Fibroblast of skin of left biceps (primary cell): ENCODE data around the gene RNF32.

ENCODE experiments used
- DNase-seq, 2 experiments: peaks; one replicate each; pipeline ENCODE4 v3.0.0-alpha.2; 2013; ENCODE audit warnings: low read depth in 2 of 2

Gene RNF32

DNA sequence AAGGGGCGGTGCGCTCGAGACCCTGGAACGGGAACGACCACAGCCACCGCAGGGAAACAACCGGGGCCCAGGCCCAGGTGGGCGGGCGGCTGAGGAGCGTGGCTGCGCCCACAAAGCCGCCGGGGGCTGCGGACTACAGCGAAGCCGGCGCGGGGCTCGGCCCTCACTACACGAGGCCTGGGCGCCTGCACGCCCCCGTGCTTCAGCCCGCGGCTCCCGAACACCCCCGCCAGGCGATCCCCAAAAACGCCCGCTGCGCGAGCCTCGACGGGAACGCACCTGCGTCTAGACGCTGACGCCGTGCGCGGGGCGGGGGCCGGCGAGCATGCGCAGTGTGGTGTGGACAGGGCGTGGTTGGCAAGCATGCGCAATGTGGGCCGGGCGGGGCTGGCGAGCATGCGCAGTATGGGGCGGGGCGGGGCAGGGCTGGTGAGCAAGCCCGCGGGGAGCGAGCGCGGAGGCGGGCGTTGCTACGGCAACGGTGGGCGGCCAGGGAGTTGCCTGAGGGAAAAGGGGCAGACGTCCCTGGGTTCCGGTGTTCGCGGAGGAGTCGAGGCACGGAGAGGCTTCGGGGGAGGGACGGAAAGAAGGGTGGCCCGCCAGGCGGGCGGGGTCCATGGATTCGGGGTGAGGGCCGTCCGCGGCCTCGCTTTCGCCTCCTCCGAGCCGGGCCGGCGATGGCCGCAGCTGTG, at the start of gene RNF32:
RNF32 (plus strand) TSS at position 518 of the 692 bp plus-strand sequence. CDS start 3,104 bp downstream, outside the sequence.
- peak; percentile 78 to 81 for DNase-seq

DNA sequence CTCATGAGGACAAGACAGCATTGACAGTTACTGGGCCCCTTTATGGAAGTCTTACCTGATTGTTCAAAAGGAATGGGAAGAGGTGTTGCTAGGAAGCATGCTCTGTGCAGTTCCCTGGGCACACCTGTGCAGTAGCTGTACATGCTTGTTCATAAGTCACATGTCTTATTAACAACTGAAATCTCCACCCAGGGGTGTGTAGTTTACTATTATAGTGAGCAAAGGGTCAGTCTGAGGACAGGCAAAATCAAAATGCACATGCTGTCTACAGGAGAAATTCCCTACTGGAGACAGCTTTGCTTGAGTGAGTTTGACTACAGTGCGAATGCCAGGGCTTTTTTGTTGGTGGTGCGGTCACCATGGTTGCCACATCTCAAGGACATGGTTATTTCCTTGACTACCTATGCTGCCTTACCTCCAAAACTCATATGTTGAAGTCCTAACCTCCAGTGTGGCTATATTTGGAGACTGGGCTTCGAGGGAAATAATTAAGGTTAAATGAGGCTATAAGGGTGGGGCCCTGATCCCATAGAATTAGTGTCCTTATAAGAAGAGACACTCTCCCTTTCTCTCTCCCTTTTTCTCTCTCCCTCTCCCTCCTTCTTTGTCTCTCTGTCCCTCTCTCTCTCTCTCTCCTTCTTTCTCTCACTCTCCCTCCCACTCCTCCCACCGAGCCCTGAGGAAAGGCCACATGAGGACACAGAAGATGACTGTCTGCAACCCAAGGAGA, 48.3 kb upstream of the RNF32 start:
- DNase-seq = no peak

DNA sequence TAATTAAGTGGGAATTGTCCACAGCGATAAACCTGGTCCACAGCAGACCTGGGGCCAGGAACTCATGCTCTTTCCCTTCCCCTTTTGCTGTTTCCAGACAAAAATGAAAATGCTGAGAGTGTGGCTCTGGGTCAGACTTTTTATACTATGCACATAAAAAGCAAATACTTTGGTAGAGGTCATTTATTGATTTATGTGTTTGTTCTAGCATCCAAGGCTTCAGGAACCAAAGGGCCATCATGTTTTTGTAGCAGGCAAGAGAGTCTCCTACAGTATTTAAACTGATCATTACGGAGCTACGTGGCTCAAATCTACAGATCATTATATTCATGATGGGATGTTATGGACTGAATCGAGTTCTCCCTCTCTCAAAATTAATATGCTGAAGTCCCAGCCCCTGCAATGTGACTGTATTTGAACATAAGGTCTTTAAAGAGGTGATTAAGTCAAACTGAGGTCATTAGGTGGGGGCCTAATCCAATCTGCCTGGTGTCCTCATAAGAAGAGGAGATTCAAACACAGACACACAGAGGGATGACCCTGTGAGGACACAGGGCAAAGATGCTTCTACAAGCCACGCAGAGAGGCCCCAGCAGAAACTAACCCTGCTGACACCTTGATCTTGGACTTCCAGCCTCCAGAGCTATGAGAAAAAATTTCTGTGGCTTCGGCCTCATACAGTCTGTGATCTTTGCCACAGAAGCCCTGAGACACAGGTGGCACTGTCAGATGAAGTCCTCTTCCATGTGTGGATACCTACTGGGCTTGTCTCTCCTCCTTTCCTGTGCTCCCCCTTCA, 46.1 kb upstream of the RNF32 start:
- no peak for DNase-seq

DNA sequence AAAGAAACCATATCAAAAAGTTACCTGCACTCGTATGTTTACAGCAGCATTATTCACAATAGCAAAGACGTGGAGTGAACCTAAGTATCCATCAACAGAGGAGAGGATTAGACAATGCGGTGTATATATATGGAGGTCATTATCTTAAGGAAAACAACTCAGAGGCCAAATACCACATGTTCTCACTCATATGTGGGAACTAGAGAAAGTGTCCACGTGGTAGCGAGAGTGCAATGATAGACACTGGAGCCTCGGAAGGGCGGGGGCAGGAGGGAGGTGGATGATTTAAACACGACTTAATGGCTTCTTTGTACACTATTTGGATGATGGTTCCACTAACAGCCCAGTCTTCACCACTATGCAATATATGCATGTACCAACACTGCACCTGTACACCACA, 40.1 kb upstream of the RNF32 start:
- DNase-seq = no peak

DNA sequence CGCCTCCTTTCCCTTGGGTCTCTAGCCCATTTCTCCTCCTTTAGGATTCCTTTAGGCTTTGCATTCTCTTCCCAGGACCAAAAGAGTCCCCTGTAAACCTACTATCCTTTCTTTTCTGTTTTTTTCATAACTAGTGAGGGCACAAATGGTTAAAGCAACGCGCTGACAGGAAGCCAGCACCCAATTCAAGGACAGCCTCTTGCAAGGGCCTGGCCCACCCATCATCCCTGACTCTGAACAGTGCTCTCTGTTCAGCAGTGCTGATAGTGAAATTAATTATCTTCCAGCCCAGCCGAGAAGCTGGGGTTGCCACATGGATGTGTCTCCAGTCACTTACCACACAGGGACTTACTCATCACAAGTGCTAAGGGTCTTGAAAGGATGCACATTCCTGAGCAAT, 38.3 kb upstream of the RNF32 start:
- DNase-seq = no peak

DNA sequence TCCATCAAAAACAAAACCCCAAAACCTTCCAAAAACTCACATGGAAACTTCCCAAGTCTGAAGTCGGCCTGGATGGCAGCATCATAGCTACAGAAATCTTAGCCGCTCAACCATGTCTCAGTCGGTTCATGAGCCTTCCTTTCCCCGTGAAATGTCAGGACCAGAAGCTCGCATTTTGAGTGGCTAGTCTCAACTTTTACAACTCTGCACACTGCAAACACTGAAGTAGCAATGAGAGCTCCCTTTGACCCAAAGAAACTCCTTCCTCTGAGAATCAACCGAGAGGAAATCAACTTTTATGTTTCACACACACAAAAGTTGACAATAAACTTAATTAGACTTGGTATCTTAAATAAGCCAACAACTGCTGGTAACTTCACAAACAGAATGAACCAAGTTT, 37.6 kb upstream of the RNF32 start:
- DNase-seq = no peak

DNA sequence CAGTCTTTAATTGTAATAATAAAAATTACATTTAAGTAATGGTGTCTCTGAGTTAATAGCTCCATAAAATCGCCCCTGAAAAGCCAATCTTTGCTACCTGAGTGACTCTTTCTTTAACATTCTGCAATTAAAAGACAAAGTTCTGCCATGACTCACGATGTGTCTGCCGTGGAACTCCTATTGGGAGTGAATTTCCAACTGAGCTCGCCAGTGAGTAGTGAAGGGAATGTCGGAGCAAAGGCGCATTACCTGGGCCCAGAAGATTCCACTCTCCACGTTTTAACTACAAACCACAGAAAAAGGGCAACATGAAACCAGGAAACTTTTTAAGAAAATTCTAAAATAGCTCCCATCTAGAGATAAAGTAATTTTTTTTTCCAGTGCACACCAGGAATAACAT, 36.9 kb upstream of the RNF32 start:
- no peak for DNase-seq

DNA sequence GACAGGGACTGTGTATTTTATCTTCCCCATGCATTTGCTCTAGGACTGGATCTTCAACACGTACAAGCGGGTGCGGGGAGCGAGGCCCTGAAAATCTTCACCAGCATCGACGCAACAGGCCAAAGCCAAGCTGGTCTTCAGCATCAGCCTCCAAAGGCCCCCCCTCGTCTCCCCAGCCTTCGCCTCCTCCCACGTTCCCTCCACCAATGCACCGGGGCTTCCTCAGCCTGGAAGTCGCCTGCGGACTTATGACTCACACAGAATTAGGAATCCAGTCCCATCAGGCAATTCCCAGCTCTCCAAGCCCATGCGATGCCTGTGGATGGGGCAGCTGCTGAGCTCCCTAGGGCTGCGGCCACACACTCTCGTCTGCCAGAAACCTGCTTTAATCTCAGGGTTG, 36.3 kb upstream of the RNF32 start:
- no peak for DNase-seq

DNA sequence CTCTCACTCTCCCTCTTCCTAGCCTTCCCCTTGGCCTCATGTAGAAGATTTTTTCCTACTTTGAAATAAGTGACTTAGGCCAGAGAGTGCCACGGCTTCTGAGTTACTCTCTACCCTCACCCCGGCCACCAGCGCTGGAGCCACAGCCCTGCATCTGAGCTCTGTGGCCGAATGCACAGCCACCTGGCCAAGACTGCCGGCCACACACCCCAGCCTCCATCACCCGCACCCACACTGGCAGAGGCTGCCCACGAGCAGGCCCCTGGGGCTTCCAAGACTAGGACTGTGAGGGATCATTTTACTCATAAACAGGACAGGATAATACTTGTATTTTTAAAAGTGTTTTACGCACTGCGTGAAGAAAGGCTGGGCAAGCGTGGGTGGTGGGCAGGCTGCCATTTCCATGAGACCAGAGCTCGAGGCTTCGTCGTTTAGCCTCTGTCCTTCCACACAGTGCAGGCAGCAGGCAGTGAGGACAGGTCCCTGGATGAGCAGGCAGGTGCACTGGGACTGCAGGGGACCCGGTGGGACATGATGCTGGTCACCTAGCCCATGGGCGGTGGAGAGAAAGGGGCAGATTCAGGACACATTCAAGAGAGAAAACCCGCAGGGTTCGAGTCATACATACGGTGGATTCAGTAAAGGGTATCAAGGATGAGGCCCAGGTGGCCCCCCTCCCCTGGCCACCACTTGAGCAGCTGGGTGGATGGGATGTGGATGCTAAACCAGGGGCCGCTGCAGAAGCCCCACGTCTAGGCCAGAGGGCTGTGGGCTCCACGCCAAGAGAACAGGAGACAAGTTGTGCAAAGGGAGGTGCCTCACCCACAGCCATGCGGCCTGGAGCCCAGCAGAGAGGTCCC, 35.5 kb upstream of the RNF32 start:
- no peak for DNase-seq

DNA sequence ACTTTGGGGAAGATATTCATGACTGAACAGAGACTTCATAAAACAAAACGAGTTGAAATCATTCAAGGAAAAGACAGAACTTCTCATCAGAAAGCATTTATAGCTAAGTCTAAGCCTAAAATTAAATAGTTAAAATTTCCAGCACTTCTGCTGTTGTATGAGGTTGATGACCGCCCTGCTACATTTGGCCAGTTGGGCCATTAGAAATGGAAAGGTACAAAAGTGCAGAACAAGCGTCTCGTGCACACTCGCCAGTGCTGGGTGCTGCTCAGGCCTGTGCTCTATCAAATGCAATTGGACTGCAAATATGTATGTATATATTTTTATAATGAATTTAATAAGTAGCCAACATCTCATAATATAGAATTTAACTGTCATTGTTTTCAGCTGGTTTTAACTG, 34.4 kb upstream of the RNF32 start:
- no peak for DNase-seq

DNA sequence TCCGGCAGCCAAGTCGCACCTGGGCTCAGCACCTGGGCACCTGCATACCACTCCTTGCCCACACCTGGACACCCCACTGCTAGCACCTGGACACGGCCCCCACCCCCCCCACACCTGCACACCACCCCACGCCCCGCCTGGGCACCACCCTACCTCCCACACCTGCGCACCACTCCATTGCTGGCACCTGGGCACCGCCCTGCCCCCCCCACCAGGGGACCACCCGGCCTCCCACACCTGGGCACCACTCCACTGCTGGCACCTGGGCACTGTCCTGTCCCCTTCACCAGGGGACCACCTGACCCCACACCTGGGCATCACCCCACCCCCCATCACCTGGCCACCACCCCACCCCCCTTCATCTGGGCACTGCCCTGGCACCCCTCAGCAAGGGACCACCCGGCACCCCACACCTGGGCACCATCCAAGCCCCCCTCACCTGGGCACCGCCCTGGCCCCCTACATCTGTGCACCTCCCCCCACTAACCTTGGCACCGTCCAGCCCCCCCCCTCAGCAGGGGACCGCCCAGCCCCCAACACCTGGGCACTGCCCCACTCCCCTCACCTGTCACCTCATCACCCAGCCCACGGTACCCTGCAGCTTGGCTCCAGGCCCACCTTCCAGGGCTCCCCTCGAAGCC, 33.8 kb upstream of the RNF32 start:
- DNase-seq = no peak

DNA sequence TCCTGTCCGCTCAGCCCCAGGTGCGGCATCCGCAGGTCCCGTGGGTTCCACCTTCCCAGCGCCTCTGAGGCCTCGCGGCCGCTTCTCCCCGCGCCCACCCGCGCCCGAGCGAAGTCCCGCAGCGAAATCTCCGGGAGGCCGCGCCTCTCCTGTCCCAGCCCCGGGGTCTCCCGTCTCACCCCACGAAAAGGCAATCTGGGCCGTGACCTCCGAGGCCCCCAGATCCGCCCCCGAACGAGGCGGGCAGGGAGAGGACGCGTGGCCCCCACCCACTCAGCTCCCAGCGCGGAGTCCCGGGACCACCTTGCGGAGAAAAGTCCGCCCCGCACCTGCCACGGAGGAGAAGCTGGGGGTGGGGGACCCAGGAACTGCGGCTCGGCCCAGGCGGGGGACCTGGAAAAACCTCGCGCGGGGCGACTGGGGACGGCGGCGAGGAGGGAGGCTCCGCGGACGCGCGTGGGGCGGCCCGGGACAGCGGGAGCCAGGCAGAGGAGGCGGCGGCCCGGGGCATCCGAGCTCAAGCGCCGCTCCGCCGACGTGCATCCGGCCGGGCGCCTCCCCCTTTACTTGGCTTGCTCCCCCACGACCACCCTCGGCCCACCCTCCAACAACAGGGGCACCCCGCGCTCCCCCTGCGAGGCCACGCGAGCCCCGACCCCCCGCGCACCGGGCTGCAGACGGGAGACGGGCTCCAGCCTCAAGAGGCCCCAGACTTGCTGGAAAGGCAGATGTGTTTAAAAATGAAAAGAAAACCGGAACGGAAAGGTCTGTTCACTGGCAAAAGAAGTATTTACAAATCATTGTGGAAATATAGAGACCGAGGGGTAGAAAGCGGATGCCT, 33.0 kb upstream of the RNF32 start:
- DNase-seq = no peak

DNA sequence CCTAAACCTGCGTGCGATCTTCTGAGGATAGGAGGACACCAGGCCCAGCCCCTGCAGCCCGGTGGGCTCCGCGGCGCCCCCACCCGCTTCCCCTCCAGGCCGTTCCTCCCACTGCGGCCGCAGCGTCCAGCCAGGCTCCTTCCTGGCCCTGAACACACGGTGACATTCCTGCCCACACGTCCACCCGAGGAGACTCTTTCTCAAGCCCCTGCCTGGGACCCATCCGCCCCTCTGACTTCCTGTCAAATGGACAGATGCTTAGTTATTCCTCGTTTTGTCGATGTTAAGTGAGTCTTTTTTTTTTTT, 32.4 kb upstream of the RNF32 start:
- no peak for DNase-seq

DNA sequence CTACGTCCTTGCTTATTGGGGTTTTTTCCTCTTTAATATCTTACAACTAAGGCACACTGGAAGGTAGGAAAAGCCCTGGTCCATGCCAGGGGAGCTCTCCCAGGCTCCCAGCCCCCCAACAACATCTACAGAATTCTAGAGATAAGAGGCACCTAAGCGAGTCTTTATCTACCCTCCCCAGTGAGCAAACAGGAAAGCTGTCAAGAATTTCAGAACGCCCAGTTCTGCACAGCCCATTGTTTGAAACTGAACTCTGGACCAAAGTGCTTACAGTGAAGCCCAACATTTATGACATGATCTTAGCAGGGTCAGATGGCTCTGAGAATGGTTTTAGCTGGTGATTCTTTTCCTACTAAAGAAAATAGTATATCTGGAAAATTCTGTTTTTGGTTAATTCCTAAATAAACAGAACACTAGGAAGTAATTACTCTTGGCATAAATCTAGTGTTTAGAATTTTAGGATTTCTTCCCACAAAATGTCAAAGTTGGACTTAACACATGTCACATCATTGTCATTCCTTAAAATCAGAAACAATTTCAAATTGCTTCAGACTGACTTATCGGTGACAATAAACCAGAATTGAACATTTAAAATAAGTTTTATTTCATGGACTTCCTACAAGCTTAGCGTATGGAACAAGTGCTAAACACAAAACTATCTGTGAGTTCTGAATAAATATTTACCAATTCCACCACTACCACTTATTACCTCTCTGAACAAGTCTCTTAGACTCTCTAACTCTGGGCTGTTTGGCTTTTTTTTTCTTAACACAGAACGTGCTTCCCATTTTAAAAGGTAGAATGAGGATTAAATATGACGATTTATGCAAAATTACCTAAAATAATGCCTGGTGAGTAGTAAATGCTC, 31.3 kb upstream of the RNF32 start:
- DNase-seq = no peak

DNA sequence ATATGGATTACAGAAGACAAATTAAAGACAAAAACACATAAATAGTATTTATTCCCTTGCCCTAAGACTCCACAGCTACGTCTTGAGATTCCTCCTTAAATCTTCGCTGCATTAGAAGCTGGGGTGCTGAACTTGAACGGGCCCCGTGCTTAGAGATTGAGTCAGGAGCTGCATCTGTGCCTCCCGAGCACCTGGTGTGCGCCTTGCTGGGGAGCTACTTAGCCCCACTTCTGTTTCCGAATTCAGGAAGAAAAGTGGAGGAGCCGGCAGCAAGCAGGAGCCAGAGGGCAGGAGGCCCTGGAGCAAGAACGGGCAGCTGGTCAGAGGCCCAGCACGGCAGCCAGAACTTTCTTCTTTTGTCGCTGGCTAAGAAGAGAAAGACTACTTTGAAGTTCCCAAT, 30.4 kb upstream of the RNF32 start:
- no peak for DNase-seq

DNA sequence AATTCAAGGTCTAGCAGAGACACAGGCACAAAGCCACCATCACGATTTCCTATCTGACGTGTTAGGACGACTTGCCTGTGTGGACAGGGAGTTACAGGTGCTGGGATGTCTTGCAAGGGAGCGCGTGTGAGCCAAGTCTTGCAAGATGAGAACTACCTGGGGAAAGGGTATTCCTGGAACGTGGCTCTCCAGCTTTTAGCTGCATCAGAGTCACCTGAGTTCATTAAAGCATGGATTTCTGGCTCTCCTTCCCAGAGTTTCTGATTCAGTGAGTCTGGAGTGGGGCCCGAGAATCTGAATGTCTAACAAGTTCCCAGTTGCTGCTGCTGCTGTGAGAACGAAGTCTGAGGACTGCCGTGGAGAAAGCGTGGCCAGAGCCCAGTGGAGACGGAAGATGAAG, 30.0 kb upstream of the RNF32 start:
- no peak for DNase-seq

DNA sequence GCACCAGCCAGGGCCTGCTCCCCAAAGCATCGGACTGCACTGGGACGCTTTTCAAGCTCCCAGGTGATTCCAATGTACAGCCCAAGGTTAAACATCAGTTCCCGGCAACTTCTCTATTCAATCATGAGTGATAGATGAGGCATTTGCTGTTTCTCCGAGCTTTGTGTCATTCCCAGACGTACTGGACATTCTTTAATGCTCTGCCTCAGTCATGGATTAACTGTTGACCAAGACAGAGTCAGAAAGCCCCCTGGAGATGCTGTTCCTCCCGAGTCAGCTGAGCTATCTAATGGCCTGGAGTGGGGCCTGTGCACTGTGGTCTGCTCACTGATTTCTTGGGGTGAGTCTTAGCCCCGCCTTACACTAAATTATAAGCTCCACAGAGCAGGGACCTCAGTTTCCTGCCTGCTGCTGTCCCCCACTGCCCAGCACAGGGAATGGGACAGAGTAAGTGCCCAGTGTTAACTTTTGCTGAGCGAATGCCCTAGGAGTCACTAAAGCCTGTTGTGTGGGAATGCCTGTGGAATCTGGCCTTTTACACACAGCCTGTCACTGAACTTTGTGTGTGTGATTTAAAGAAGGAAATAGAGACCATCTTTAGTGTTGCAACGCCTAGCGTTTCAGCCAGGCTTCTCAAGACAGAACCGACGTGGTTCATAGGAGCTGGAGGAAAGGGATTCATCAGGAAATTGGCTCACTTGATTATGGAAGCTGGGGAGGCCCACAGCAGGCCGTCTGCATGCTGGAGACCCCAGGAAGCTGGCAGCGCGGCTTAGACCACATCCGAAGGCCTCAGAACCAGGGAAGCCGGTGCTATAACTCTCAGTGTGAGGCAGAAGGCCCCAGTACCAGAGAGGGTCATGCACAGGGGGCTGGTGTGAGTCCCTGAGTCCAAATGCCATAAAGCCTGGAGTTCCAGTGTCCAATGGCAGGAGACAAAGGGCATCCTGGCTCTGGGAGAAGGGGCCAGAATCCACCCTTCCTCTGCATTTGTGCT, 29.3 kb upstream of the RNF32 start:
- no peak for DNase-seq

DNA sequence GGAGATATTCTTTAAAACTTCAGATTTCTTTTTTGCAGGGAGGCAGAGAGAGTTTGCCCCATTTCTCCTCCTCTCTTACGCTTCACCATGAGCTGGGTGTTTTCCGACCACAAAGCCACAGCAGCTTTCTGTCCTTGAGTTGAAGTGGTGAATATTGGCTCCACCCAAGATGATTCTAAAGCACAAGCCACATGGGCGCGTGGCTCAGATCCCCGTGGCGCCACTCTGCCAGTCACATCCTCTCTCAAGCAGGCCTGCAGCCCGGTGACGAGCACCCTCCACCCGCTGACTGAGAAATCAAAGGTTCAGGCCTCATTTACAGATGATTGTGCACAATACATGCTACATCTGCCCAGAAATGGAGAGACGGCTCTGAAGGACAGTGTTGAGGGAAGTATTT, 27.6 kb upstream of the RNF32 start:
- no peak for DNase-seq
